Suprapubic skin (tissue), 4 donors: ENCODE measurements around the gene RBMS3. TPM values are rescaled to one million over a fixed set of nuclear protein-coding genes. Genes with fewer than 3 reads are reported as not detected.

Experiments
- DNase-seq, 2 donors: peaks; one replicate each; pipeline ENCODE4 v3.0.0-alpha.2; 2019; ENCODE audit warnings: low spot score in 2 of 2
- H3K27ac ChIP-seq: fragments of 200-600 bp; sonication (generic); one replicate; pipeline ENCODE4 v1.5.1; 2019
- H3K27me3 ChIP-seq: fragments of 200-600 bp; sonication (generic); one replicate; pipeline ENCODE4 v1.5.1; 2019
- H3K36me3 ChIP-seq: fragments of 200-600 bp; sonication (generic); one replicate; pipeline ENCODE4 v1.5.1; 2019
- H3K4me1 ChIP-seq: fragments of 200-600 bp; sonication (generic); one replicate; pipeline ENCODE4 v1.5.1; 2019
- H3K4me3 ChIP-seq: fragments of 200-600 bp; sonication (generic); one replicate; pipeline ENCODE4 v1.5.1; 2019; ENCODE audit warnings: mild to moderate bottlenecking
- H3K9me3 ChIP-seq: fragments of 200-600 bp; sonication (generic); one replicate; pipeline ENCODE4 v1.5.1; 2019
- EP300 ChIP-seq: sonication (generic); formaldehyde crosslinking; IDR thresholded peaks from one replicate; pipeline ENCODE4 v1.6.1; 2017; ENCODE audit warnings: antibody characterized with exemption
- POLR2A ChIP-seq, 2 donors: fragments of 450-650 bp; IDR thresholded peaks; one replicate each; pipeline ENCODE4 v1.6.1; 2017; ENCODE audit warnings: antibody characterized with exemption in 2 of 2, mild to moderate bottlenecking in 2 of 2, moderate library complexity in 2 of 2
- POLR2AphosphoS5 ChIP-seq, 3 donors: sonication (generic); formaldehyde crosslinking; IDR thresholded peaks; one replicate each; pipeline ENCODE4 v1.6.1; 2017; ENCODE audit warnings: antibody characterized with exemption in 3 of 3
- WGBS: methylation state at CpG from one replicate; pipeline ENCODE4 v1.1.5; 2018; 5-methylcytosine and 5-hydroxymethylcytosine counted together
- total RNA-seq, 4 donors: library from RNA; depleted of rRNA; stranded (reverse); fragments of >200 nt; gene quantifications; one replicate each; pipeline ENCODE4 v1.1.0, GENCODE V29; 2016
- TF ChIP-seq, protein P1 (sequence below), 2 donors: fragments of 200-600 bp in 1 of 2; fragments of 450-650 bp in 1 of 2; sonication (generic) in 1 of 2; IDR thresholded peaks; one replicate each; pipeline ENCODE4 v1.5.1; 2016 to 2019; ENCODE audit warnings: antibody characterized with exemption in 2 of 2, mild to moderate bottlenecking in 1 of 2, moderate library complexity in 1 of 2

The RBMS3 gene
- total RNA-seq, 4 donors from 2014 or later: 7.7 to 23.4 (median 11.9) TPM

DNA sequence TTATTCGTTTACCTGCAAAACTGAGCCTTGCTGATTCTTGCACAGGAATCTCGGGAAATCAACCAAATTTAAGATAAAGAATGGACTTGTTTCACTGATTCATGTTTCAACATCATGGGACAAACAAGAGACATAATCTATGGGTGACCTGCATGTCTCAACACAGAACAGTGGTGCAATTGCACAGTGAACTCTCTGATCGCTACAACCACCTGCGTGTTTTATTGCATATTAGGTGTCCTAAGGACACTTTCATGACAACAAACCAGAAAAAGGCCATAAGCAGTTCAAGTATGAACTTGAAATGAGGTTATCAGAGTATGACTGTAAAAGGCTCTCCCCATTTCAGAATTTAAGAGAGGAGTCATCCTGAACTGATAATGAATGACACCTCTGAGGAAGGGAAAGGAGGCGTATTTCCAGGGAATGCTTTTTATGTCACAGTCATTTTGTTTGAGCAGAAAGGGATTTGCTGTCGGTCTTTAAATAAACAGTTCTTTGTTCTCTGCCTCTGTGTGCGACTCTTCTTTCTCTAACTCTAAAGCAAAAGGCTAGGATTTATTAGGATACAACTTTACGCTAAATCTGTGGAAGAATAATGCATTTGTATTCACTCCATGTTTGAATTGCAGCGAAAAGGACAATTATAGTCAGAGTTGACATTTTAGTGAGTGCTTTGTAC lies 167.2 kb downstream of the RBMS3 start:
- Histone ChIP-seq H3K27ac (no peak overlapping the region), H3K4me3 (no peak overlapping the region), H3K27me3 (no peaks in the 10 kb centered on the region), H3K9me3 (no peaks in the 10 kb centered on the region), H3K4me1 (peaks cover 9% of the 10 kb centered on the region), H3K36me3 (no peaks in the 10 kb centered on the region)
- no peak for DNase-seq
- no peak for TF ChIP-seq POLR2A (IDR thresholded peaks at IDR 0.05)
- no peak for TF ChIP-seq POLR2AphosphoS5 (IDR thresholded peaks at IDR 0.05)
- no peak for TF ChIP-seq EP300
- TF ChIP-seq, protein P1, sequence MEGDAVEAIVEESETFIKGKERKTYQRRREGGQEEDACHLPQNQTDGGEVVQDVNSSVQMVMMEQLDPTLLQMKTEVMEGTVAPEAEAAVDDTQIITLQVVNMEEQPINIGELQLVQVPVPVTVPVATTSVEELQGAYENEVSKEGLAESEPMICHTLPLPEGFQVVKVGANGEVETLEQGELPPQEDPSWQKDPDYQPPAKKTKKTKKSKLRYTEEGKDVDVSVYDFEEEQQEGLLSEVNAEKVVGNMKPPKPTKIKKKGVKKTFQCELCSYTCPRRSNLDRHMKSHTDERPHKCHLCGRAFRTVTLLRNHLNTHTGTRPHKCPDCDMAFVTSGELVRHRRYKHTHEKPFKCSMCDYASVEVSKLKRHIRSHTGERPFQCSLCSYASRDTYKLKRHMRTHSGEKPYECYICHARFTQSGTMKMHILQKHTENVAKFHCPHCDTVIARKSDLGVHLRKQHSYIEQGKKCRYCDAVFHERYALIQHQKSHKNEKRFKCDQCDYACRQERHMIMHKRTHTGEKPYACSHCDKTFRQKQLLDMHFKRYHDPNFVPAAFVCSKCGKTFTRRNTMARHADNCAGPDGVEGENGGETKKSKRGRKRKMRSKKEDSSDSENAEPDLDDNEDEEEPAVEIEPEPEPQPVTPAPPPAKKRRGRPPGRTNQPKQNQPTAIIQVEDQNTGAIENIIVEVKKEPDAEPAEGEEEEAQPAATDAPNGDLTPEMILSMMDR (IDR thresholded peaks at IDR 0.05): no peak
- 73% methylated on average over 9 of the region's 9 CpGs for WGBS

DNA sequence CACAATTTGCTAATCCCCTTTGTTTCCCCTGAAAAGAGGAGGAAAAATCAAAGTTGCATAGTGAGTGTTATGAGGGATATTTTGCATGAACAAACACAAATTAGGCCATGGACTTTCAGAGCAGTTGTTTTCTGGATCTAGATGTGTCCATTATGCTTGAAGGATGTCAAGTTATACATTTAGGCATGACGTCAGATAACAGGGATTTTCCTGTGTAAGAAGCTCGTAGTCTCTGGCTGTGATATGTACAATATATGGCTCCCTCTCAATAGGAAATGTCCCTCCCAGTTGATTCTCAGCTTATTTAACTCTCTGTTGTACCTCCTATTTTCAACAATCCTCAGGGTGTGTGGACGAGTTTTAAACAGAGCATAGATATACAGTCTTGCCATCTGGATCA lies 171.0 kb downstream of the RBMS3 start:
- TF ChIP-seq, protein P1 (IDR thresholded peaks at IDR 0.05): no peak
- TF ChIP-seq EP300: no peak
- TF ChIP-seq POLR2AphosphoS5 (IDR thresholded peaks at IDR 0.05): no peak
- TF ChIP-seq POLR2A (IDR thresholded peaks at IDR 0.05): no peak
- peaks cover 25% of the 10 kb centered on the region for H3K4me1 ChIP-seq
- no peaks in the 10 kb centered on the region for H3K27me3 ChIP-seq
- no peak overlapping the region for H3K4me3 ChIP-seq
- WGBS: 67% methylated on average over 3 of the region's 3 CpGs
- DNase-seq: no peak
- no peaks in the 10 kb centered on the region for H3K9me3 ChIP-seq
- H3K27ac ChIP-seq: no peak overlapping the region
- no peaks in the 10 kb centered on the region for H3K36me3 ChIP-seq

GRCh38 chr3:29452934-29453283 lies 172.0 kb downstream of the RBMS3 start:
- no peak overlapping the region for H3K27ac ChIP-seq
- 43% methylated on average over 2 of the region's 2 CpGs for WGBS
- DNase-seq: no peak

DNA sequence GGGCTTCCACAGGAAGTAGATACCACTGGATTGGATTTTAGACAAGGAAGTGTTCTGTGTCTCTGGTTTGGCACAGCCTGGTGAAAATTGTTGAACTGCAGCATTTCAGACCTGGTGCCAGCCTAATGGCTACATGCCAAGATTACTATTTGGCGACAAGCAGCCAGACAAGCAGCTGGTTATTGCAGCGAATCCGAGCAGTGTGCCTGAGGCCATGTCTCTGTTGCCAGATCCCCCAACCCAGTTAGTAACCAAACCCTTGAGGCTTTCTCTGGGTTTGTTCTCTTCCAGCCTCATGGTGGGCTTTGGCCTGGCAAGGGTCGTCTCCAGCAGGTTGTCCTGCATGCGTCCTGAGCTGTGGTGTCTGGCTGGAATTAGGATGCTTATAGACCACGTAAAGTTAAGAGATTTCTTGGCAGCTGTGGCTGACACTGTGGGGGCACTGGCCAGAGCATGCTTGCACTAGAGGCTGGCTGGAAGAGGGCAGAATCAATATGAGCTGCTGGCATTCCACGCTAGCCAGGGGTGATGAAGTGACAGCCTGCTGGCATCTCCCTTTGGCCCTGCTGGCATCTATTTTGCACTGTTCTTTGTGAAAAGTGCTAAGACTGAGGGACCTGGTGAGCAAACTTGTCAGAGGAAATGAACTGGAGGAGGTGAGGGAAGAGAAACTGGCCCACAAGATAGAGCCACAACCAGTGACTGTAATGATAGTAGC lies 172.6 kb downstream of the RBMS3 start:
- no peaks in the 10 kb centered on the region for H3K36me3 ChIP-seq
- peaks cover 21% of the 10 kb centered on the region for H3K4me1 ChIP-seq
- DNase-seq: no peak
- TF ChIP-seq POLR2AphosphoS5 (IDR thresholded peaks at IDR 0.05) (no peak), POLR2A (IDR thresholded peaks at IDR 0.05) (no peak), EP300 (no peak)
- TF ChIP-seq, protein P1 (IDR thresholded peaks at IDR 0.05): no peak
- peak overlapping the region; percentile 47 for H3K27ac ChIP-seq
- WGBS: 31% methylated on average over 7 of the region's 7 CpGs
- no peaks in the 10 kb centered on the region for H3K27me3 ChIP-seq
- no peak overlapping the region for H3K4me3 ChIP-seq
- no peaks in the 10 kb centered on the region for H3K9me3 ChIP-seq

More at GRCh38 chr3:29452934-29453283, 172.0 kb downstream of the RBMS3 start:
- H3K27me3 ChIP-seq: no peaks in the 10 kb centered on the region
- H3K9me3 ChIP-seq: no peaks in the 10 kb centered on the region
- no peak for TF ChIP-seq POLR2AphosphoS5 (IDR thresholded peaks at IDR 0.05)
- TF ChIP-seq, protein P1 (IDR thresholded peaks at IDR 0.05): no peak
- TF ChIP-seq EP300: no peak
- no peaks in the 10 kb centered on the region for H3K36me3 ChIP-seq
- peaks cover 21% of the 10 kb centered on the region for H3K4me1 ChIP-seq
- no peak overlapping the region for H3K4me3 ChIP-seq

GRCh38 chr3:29454161-29454611 lies 173.3 kb downstream of the RBMS3 start:
- no peak overlapping the region for H3K4me3 ChIP-seq
- peaks cover 21% of the 10 kb centered on the region for H3K4me1 ChIP-seq
- 62% methylated on average over 5 of the region's 5 CpGs for WGBS
- peak overlapping the region; percentile 47 for H3K27ac ChIP-seq
- no peak for DNase-seq
- H3K27me3 ChIP-seq: no peaks in the 10 kb centered on the region
- TF ChIP-seq EP300 (no peak), POLR2A (IDR thresholded peaks at IDR 0.05) (no peak)
- TF ChIP-seq, protein P1 (IDR thresholded peaks at IDR 0.05): no peak
- H3K36me3 ChIP-seq: no peaks in the 10 kb centered on the region
- no peaks in the 10 kb centered on the region for H3K9me3 ChIP-seq
